DND-41 (cell line): ENCODE data around the gene URM1.

Experiments used
- ATAC-seq: fragments of 200-7000 bp; cut with Tn5 transposase; 3 replicates; pipeline ENCODE4 v1.9.1; 2021; ENCODE audit warnings: low read depth; ENCODE audit not compliant: insufficient read depth
- DNase-seq: peaks from one replicate; pipeline ENCODE4 v3.0.0-alpha.2; 2020
- H2AFZ ChIP-seq: 2 replicates; pipeline ENCODE4 v1.6.0; 2012; ENCODE audit warnings: low read depth, low read length
- H3K27ac ChIP-seq: 2 replicates; pipeline ENCODE4 v1.5.1; 2012; ENCODE audit warnings: low read length, inconsistent platforms
- H3K27me3 ChIP-seq: fragments of 200-600 bp; sonication (generic); 2 replicates; pipeline ENCODE4 v1.6.0; 2012; ENCODE audit warnings: low read length, mild to moderate bottlenecking, inconsistent platforms; ENCODE audit not compliant: insufficient read depth, poor library complexity
- H3K36me3 ChIP-seq: 2 replicates; pipeline ENCODE4 v1.5.1; 2012; ENCODE audit warnings: low read length, inconsistent platforms; ENCODE audit not compliant: insufficient read depth
- H3K4me1 ChIP-seq: 2 replicates; pipeline ENCODE4 v1.5.1; 2012; ENCODE audit warnings: mild to moderate bottlenecking, low read length; ENCODE audit not compliant: insufficient read depth
- H3K4me2 ChIP-seq: 2 replicates; pipeline ENCODE4 v1.6.0; 2012; ENCODE audit warnings: mild to moderate bottlenecking, moderate library complexity, low read length, inconsistent platforms; ENCODE audit not compliant: insufficient read depth
- H3K4me3 ChIP-seq, 2 experiments: fragments of 200-600 bp in 1 of 2; shearing (Covaris generic) in 1 of 2; 2 replicates each; pipeline ENCODE4 v1.5.1; 2012 to 2016; ENCODE audit warnings: inconsistent platforms in 2 of 2, low read length in 2 of 2, mild to moderate bottlenecking in 2 of 2, low read depth in 1 of 2, moderate library complexity in 1 of 2
- H3K79me2 ChIP-seq: 2 replicates; pipeline ENCODE4 v1.6.0; 2012; ENCODE audit warnings: low read length, inconsistent platforms; ENCODE audit not compliant: insufficient read depth
- H3K9ac ChIP-seq: 2 replicates; pipeline ENCODE4 v1.6.0; 2012; ENCODE audit warnings: low read depth, mild to moderate bottlenecking, inconsistent platforms, low read length, moderate library complexity
- H3K9me3 ChIP-seq: 2 replicates; pipeline ENCODE4 v1.5.1; 2012; ENCODE audit warnings: low read length, moderate library complexity, mild to moderate bottlenecking, inconsistent platforms; ENCODE audit not compliant: insufficient read depth, severe bottlenecking
- H4K20me1 ChIP-seq: 2 replicates; pipeline ENCODE4 v1.6.0; 2012; ENCODE audit warnings: low read length; ENCODE audit not compliant: insufficient read depth
- CTCF ChIP-seq: IDR thresholded peaks from 2 replicates; pipeline ENCODE4 v1.5.1; 2012; ENCODE audit warnings: borderline replicate concordance, low read length, moderate library complexity, mild to moderate bottlenecking; ENCODE audit not compliant: poor library complexity, severe bottlenecking; ENCODE audit errors: extremely low read depth
- EZH2 ChIP-seq: IDR thresholded peaks from 3 replicates; pipeline ENCODE4 v1.6.1; 2012; ENCODE audit warnings: borderline replicate concordance, low read depth, mild to moderate bottlenecking, moderate library complexity, low read length, inconsistent platforms; ENCODE audit not compliant: severe bottlenecking

Gene URM1

GRCh38 chr9:128424268-128424780, 53.1 kb downstream of the URM1 start:
- Histone ChIP-seq H3K27me3 (peaks cover 31% of the 10 kb centered on the region), H4K20me1 (no peaks in the 10 kb centered on the region; the same call in 1 of the 2 replicates), H2AFZ (no peak overlapping the region), H3K79me2 (no peaks in the 10 kb centered on the region), H3K4me2 (no peak overlapping the region), H3K4me3 (no peak overlapping the region), H3K9ac (no peak overlapping the region), H3K4me1 (peaks cover 20% of the 10 kb centered on the region), H3K36me3 (no peaks in the 10 kb centered on the region), H3K27ac (no peak overlapping the region), H3K9me3 (no peaks in the 10 kb centered on the region)
- no peak for TF ChIP-seq CTCF
- ATAC-seq (no peak), DNase-seq (no peak)

GRCh38 chr9:128428644-128429512, 57.7 kb downstream of the URM1 start:
- no peak overlapping the region for H3K9ac ChIP-seq

GRCh38 chr9:128429513-128430086, 58.4 kb downstream of the URM1 start:
- Histone ChIP-seq H3K4me3 (no peak overlapping the region), H2AFZ (no peak overlapping the region), H3K4me2 (no peak overlapping the region), H3K9me3 (no peaks in the 10 kb centered on the region), H4K20me1 (no peaks in the 10 kb centered on the region), H3K79me2 (no peaks in the 10 kb centered on the region), H3K36me3 (no peaks in the 10 kb centered on the region), H3K4me1 (no peaks in the 10 kb centered on the region), H3K27ac (no peak overlapping the region), H3K9ac (no peak overlapping the region), H3K27me3 (no peaks in the 10 kb centered on the region)
- DNase-seq = no peak
- ATAC-seq = no peak
- TF ChIP-seq EZH2 = no peak
- no peak for TF ChIP-seq CTCF

More at GRCh38 chr9:128428644-128429512, 57.7 kb downstream of the URM1 start:
- H3K27ac ChIP-seq = no peak overlapping the region
- H3K79me2 ChIP-seq = no peaks in the 10 kb centered on the region
- H3K36me3 ChIP-seq = no peaks in the 10 kb centered on the region
- DNase-seq (no peak), ATAC-seq (no peak)
- H3K4me3 ChIP-seq = no peak overlapping the region
- H3K4me2 ChIP-seq = no peak overlapping the region
- TF ChIP-seq EZH2 = no peak
- no peak for TF ChIP-seq CTCF
- no peak overlapping the region for H2AFZ ChIP-seq
- H3K4me1 ChIP-seq = no peaks in the 10 kb centered on the region
- no peaks in the 10 kb centered on the region for H3K27me3 ChIP-seq
- H3K9me3 ChIP-seq = no peaks in the 10 kb centered on the region
- H4K20me1 ChIP-seq = no peaks in the 10 kb centered on the region
